Kidney epithelial cell (primary cell): ENCODE results near the gene ITPR1. TPM values are rescaled to one million over a fixed set of nuclear protein-coding genes. Genes with fewer than 3 reads are reported as not detected.

Source experiments
- DNase-seq: peaks from one replicate; pipeline ENCODE4 v3.0.0-alpha.2; 2010; ENCODE audit warnings: low read depth
- H3K27me3 ChIP-seq: 2 replicates; pipeline ENCODE4 v1.6.0; 2011; ENCODE audit warnings: low read length; ENCODE audit not compliant: control insufficient read depth, insufficient read depth
- H3K36me3 ChIP-seq: 2 replicates; pipeline ENCODE4 v1.5.1; 2011; ENCODE audit warnings: low read length; ENCODE audit not compliant: control insufficient read depth, insufficient read depth
- H3K4me3 ChIP-seq: 2 replicates; pipeline ENCODE4 v1.5.1; 2011; ENCODE audit warnings: low read depth, mild to moderate bottlenecking, control low read depth, low read length
- total RNA-seq: library from RNA; depleted of rRNA; stranded (reverse); fragments of >200 nt; gene quantifications from 2 replicates; pipeline ENCODE4 v1.2.3, GENCODE V29; 2015
- TF ChIP-seq, protein P1 (sequence below): IDR thresholded peaks from 2 replicates; pipeline ENCODE4 v1.5.1; 2011; ENCODE audit warnings: mild to moderate bottlenecking, moderate library complexity, low read length, control low read depth, inconsistent platforms; ENCODE audit not compliant: insufficient read depth, poor library complexity, severe bottlenecking

Gene ITPR1
- total RNA-seq, 1 donor from 2014 or later: 8.9 TPM

- Histone ChIP-seq H3K36me3 (no peaks in the 10 kb centered on the region), H3K4me3 (no peak overlapping the region), H3K27me3 (no peaks in the 10 kb centered on the region)
- no peak for DNase-seq
- TF ChIP-seq, protein P1, sequence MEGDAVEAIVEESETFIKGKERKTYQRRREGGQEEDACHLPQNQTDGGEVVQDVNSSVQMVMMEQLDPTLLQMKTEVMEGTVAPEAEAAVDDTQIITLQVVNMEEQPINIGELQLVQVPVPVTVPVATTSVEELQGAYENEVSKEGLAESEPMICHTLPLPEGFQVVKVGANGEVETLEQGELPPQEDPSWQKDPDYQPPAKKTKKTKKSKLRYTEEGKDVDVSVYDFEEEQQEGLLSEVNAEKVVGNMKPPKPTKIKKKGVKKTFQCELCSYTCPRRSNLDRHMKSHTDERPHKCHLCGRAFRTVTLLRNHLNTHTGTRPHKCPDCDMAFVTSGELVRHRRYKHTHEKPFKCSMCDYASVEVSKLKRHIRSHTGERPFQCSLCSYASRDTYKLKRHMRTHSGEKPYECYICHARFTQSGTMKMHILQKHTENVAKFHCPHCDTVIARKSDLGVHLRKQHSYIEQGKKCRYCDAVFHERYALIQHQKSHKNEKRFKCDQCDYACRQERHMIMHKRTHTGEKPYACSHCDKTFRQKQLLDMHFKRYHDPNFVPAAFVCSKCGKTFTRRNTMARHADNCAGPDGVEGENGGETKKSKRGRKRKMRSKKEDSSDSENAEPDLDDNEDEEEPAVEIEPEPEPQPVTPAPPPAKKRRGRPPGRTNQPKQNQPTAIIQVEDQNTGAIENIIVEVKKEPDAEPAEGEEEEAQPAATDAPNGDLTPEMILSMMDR: no peak
These were observed 355.2 kb downstream of the ITPR1 start for GRCh38 chr3:4848176-4848825.

DNA sequence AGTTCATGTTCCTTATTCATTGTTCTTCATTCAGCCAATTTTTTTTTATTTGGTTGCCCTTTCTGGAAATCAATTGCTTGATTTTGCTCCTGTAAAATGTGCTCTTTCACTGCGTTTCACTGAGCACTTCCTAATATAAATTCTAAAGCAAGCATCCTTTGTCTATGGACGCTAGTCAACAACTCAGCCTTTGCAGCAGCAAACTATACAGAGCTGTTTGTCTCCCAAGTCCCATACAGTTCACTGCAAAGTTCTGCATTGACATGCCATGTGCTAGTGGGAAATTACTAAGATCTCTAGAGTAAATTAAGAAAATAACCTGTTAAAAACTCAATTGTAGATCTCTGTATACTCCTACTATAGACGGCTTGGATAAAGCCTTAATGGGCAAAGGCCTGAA, 356.0 kb downstream of the ITPR1 start:
- H3K4me3 ChIP-seq: no peak overlapping the region
- TF ChIP-seq, protein P1: no peak
- DNase-seq: no peak
- H3K27me3 ChIP-seq: no peaks in the 10 kb centered on the region
- H3K36me3 ChIP-seq: no peaks in the 10 kb centered on the region

DNA sequence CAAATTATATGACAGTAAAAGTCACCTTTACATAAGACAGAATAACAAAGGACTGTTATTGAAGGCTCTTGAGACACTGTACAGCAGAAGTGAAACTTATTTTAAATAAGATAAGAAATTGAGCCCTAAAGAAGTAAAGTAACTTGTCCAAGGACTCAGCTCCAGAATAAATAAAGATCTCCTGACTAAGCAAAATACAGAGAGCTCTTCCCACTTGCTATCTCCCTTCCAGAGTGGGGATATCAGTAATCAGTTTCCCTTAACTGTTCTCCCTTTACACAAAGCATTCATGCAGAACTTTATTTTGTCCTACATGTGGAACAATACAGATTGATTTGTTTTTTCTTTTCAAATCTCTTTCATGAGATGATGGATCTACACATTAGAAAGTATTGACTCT, 356.6 kb downstream of the ITPR1 start:
- no peak for DNase-seq
- no peaks in the 10 kb centered on the region for H3K36me3 ChIP-seq
- H3K4me3 ChIP-seq: no peak overlapping the region
- TF ChIP-seq, protein P1: no peak
- H3K27me3 ChIP-seq: no peaks in the 10 kb centered on the region

DNA sequence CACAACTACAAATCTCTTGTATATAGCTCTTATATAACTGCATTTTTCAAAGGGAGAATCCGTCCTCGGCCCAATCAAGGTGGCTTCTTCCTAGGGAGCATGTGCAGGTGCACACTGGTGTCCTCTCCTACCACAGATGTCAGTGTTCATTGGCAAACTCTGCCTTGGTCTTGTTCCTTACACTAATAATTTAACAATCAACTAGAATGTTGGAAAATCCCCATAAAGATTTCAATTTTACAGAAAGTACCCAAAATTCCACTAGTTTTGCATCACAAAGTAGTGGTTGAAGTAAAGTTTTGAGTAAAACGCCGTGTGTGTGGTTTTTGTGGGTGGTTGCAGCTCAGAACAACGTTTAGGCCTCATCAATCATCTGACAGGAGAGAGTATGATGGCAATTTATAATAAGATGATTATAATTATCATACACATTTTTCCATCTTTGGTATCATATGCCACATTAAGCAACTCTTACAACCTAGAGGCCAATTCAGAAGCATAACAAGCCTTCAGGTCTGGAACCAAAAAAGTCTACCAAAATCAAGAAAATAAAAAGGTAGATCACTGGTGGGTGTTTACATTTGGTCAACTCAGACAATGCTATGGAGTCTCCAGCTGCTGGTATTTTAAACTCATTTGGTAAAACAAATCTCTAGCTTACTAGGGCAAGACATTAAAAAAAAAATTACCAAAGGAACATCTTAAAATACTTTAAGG, 357.2 kb downstream of the ITPR1 start:
- Histone ChIP-seq H3K4me3 (no peak overlapping the region), H3K27me3 (no peaks in the 10 kb centered on the region), H3K36me3 (no peaks in the 10 kb centered on the region)
- TF ChIP-seq, protein P1: no peak
- DNase-seq: no peak

GRCh38 chr3:4850928-4851265, 357.7 kb downstream of the ITPR1 start:
- TF ChIP-seq, protein P1: no peak
- no peak for DNase-seq
- no peak overlapping the region for H3K4me3 ChIP-seq
- H3K36me3 ChIP-seq: no peaks in the 10 kb centered on the region
- H3K27me3 ChIP-seq: no peaks in the 10 kb centered on the region
